Measurements from ENCODE around the gene ZDHHC14.

ZDHHC14 gene

DNA sequence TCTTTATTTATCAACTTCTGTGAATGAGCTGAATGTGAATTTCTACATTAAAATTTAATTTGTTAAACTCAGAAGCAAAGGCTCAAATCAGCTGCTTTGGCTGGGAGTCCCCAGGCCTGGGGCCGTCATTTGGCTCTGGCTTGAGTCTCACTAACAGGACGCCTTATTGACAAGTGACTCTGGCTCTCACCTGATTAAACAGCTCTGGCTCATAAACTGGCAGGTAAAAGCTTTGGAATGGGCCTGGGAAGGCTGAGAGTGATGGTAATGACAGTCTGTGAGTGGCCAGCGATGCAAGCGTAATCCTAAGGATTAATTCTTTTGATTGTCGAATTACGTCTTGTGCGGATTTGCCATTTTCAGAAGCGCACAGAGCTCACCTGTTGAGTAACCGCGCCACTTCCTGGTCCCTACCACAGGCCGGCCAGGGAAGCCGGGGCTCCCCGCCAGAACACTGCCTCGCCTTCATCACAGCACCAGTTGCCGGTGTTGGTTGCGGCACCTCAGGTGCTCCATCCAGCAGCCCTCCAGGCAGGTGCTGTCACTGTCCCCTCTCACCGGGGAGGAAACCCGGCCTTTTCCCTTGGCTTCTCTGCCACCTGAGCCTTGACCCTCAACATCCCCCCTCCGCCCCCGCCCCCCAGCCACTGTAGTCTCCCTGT is 110.7 kb downstream of the ZDHHC14 start:
- DNase-seq (ENCODE audit: low read depth in 3 of 3): no peak

GRCh38 chr6:157492249-157492648 is 111.3 kb downstream of the ZDHHC14 start:
- DNase-seq (ENCODE audit: low read depth in 3 of 3): no peak

GRCh38 chr6:157492741-157493140 is 111.8 kb downstream of the ZDHHC14 start:
- no peak for DNase-seq (ENCODE audit: low read depth in 3 of 3)

- no peak for DNase-seq (ENCODE audit: low read depth in 3 of 3)
These were observed 112.2 kb downstream of the ZDHHC14 start for GRCh38 chr6:157493173-157493572.

DNA sequence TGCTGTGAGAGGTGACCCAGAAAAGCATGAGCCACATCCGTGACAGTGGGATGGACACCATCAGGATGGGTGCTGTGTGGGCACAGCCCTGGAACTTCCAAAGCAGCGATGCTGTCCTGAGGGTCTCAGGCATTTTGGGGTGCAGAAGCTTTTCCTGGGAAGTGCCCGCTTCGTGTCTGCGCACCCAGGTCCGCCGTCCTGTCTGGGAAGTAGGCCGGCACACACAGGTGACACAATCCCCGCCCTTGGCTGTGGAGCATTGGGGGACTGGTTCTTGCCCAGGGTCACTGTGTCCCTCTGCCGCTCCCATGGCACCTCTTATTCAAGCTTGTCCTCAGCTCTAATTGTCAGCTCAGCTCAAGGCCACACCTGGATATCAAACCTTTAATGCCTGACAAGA is 112.6 kb downstream of the ZDHHC14 start:
- DNase-seq (ENCODE audit: low read depth in 3 of 3): no peak

DNA sequence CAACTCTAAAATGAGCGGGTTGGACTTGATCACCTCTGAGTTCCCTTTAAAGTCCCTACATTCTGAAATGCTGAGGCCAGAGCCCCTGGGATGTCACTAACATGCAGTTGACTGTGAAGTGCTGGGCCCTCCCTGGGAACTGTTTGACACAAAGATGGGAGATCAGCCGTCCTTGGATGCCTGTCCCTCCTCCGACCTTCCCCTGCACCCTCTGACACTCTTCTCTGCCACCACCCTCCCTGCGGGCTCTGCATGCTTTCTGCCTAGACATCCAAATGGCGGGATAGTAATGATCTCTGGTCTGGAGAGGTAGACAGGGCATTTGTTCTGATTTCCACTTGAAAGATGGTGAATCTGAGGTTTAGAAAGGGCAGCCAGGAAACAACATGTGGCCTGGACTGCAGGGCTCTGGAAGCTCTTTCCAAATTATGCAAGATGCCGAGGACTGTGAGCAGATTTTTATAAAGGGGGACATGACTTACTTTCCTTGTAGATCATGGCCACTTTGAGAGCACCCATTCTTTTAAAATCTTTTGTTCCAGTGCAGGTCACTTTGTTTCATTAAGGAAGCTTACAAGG is 113.2 kb downstream of the ZDHHC14 start:
- no peak for DNase-seq (ENCODE audit: low read depth in 3 of 3)

DNA sequence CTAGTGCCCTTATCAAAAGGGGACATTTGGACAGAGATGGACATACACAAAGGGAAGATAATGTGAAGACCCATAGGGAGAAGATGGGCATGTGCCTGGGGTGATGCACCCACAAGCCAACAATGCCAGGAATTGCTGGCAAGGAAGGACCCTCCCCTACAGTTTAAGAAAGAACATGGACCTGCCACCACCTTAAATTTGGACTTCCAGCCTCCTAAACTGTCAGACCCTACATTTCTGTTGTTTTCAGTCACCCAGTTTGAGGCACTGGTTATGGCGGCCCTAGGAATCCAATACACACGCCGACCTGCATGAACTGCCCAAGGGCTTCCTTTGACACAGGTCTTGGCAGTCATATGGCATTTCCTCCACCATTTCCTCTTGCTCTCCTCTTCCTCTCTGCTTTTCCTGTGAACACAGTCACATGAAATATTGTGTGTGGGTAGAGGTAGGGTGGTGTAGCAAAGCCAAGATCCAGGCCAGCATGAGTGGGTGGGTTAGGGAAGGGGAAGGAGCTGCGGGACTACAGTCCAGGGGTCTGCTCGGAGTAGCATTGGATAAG is 115.6 kb downstream of the ZDHHC14 start:
- DNase-seq (ENCODE audit: low read depth in 3 of 3): no peak

DNA sequence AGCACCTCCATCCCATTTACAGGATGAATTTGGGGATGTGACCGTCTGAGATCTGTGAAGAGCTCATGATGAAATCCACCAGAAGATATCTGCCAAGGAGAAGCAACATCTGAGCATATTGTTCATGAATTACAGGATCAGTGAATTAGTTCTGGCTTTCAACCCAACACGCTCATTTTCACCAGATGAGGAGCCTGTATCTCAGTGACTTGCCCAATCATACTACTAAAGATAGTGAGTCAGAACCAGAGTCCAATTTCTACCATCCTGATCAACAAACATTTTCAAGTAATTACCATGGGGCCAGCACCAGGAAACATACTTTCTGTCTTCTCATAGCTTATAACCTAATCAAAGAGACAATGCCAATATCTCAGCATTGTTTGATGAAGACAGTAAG is 116.6 kb downstream of the ZDHHC14 start:
- DNase-seq (ENCODE audit: low read depth in 3 of 3): no peak

DNA sequence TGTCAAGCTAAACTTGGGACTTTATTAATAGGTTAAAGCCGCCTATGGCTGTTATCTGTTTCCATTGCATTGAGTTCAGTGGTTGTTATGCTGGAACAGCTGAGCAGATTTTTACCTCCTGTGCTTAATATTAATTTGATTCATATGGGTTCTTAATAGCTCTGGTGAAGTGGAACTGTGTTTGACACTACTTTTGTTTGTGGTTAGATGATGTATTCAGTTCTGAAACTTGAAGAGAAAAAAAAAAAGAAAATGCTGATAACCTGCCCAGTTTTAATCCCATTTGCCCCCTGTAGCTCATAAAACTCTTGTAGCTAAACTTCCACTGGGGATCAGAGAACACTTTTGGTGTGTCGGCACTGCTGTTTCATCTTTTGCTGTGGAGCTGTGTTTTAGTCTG is 117.8 kb downstream of the ZDHHC14 start:
- DNase-seq (ENCODE audit: low read depth in 3 of 3): no peak

DNA sequence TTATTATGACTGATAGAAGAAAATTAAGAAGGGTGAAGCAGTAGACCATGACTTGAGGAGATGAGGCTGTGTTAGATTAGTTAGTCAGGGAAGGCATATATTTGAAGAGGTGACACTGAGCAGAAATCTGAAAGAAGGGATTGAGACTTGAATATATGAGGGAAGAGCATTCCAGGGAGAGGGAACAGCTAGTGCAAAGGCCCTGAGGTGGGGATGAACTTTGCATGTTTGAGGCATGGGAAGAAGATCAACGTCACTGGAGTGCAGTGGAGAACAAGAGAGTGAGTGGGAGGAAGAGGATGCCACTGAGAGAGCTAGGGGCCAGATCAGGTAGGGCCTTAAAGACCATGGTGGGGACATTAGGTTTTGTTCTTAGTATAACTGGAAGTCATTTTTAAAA is 119.0 kb downstream of the ZDHHC14 start:
- DNase-seq (ENCODE audit: low read depth in 3 of 3): no peak

DNA sequence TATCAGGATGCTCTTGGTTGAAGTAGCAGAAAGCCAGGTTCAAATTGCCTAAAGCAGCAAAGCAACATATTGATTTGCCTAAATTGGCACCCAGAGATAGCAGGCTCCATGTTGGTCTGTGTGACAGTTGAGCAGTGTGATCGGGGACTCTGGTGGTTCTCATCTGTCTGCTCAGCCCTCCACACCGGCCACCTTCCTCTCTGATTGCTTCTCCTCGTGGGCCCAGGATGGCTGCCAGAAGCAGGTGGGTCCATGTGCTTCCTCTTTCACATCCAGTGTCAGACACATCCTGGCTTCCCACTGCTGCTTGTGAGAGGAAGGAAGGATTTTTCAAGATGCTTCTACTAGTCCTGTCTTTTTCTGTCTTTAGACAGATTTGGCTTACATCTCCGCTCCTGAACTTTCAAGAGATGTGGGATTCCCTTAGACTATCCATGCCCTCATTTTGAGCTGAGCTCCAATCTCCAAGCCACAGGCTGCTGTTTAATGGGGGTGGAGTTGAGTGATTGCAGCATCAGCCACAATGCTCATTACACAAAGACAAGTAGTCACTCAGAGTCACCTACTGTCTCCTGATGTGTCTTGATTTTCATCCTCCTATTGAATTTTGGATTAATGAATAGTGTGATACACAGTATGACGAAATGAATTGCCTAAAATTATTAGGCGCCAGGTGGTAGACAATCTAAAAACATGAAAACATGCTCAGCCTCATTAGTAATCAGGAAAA is 122.2 kb downstream of the ZDHHC14 start:
- DNase-seq (ENCODE audit: low read depth in 3 of 3): no peak

- DNase-seq (ENCODE audit: low read depth in 3 of 3): no peak
These were observed 125.0 kb downstream of the ZDHHC14 start for GRCh38 chr6:157505912-157506491.

DNA sequence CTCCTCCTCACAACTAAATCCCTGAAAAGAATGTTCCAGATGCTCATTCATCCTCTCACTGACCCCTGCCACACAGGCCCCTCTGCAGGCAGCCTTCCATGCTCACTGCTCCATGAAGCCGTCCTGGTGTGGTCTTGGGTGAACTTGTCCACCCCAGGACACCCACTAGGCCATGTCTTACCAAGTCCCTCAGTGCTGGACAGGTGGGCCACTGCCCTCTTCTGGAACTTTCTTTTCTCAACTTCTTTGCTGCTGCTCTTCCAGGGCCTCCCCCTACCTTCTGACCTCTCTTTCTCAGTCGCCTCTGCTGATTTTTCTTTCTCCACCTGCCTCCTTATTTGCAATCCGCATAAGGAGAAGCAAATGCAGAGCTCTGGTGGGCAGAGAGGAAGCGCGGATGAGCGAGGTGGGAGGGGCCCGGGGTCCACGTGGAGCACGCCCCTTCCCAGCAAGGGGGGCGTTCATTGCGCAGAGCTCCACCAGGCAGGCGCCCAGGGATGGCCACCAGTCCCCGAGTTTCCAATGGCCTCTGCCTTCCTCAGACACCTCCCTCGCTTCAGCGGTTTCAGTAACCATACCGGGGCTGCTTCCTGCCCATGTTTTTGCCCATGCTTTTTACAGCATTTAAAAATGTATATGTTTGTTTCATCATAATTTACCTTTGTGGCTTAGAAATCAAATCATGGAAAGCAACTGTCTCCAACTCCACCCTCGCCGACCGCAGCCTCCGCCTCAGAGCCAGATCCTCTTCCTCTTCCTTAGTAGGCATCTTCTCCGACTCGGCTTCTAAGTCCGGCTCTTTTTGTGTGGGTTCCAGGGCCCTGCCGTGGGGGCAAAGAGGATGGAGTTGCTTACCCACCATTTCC is 129.6 kb downstream of the ZDHHC14 start:
- DNase-seq (ENCODE audit: low read depth in 3 of 3): no peak

GRCh38 chr6:157511682-157512381 is 130.8 kb downstream of the ZDHHC14 start:
- no peak for DNase-seq (ENCODE audit: low read depth in 3 of 3)

- no peak for DNase-seq (ENCODE audit: low read depth in 3 of 3)
These were observed 131.3 kb downstream of the ZDHHC14 start for GRCh38 chr6:157512382-157512682.

DNA sequence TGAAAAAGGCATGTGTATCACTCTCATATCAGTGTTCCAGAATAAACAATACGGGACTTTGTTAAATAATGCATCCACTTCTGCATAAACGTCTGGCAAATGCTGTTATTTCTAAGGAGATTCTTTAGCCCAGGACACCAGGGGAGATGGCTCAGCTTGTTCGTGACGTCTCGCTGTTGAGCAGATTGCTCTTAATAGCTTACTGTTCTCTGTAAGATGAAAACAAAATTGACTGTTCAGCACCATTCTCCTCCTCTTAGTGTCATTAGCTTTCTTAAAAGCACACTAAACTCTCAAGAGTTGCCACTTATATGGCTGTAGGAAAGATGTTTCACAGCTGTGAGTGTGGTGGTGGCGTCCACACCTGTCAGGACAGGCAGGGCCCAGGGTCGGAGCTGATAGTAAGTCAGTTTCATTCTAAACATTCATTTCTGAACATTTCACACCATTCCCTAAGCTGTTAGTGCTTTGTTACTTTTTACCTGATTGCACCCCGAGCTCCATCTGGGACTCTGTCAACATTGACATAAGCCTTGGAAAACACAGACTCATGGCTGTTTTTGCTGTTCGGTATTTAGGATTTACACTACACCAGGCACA is 132.1 kb downstream of the ZDHHC14 start:
- DNase-seq (ENCODE audit: low read depth in 3 of 3): no peak

GRCh38 chr6:157513619-157514485 is 132.9 kb downstream of the ZDHHC14 start:
- no peak for DNase-seq (ENCODE audit: low read depth in 3 of 3)

GRCh38 chr6:157514659-157515496 is 133.9 kb downstream of the ZDHHC14 start:
- no peak for DNase-seq (ENCODE audit: low read depth in 3 of 3)

All from stimulated activated CD4-positive, alpha-beta T cell treated with anti-CD3 and anti-CD28 coated beads, TNF-alpha, amount 100 ng/mL, for 24 hours (primary cell).